Fibroblast of lung (primary cell): ENCODE data around the gene C1QL1. TPM values are rescaled to one million over a fixed set of nuclear protein-coding genes. Genes with fewer than 3 reads are reported as not detected.

ENCODE experiments used
- DNase-seq, 2 donors: peaks; one replicate each; pipeline versions ENCODE4 v3.0.0 to v3.0.0-alpha.2; 2010; ENCODE audit warnings: low read depth in 2 of 2
- H2AFZ ChIP-seq: 2 replicates; pipeline ENCODE4 v1.5.1; 2012; ENCODE audit warnings: low read length, control low read depth, inconsistent platforms
- H3K27ac ChIP-seq: 2 replicates; pipeline ENCODE4 v1.5.1; 2011; ENCODE audit warnings: low read length, control low read depth; ENCODE audit not compliant: insufficient read depth
- H3K27me3 ChIP-seq: 2 replicates; pipeline ENCODE4 v1.5.1; 2011; ENCODE audit warnings: mild to moderate bottlenecking, low read length; ENCODE audit not compliant: control insufficient read depth, insufficient read depth
- H3K36me3 ChIP-seq: 2 replicates; pipeline ENCODE4 v1.5.1; 2011; ENCODE audit warnings: low read length; ENCODE audit not compliant: control insufficient read depth, insufficient read depth
- H3K4me1 ChIP-seq: 2 replicates; pipeline ENCODE4 v1.5.1; 2011; ENCODE audit warnings: low read length; ENCODE audit not compliant: control insufficient read depth, insufficient read depth; ENCODE audit errors: extremely low read depth
- H3K4me2 ChIP-seq: 2 replicates; pipeline ENCODE4 v1.5.1; 2011; ENCODE audit warnings: low read length, control low read depth; ENCODE audit not compliant: insufficient read depth; ENCODE audit errors: extremely low read depth
- H3K4me3 ChIP-seq, 4 experiments: fragments of 200-600 bp in 1 of 4; sonication (generic) in 1 of 4; replicated peaks in 1 of 4; 2 replicates each; pipeline ENCODE4 v1.5.1; 2011 to 2016; ENCODE audit warnings: low read length in 4 of 4, low read depth in 3 of 4, mild to moderate bottlenecking in 3 of 4, control low read depth in 2 of 4, inconsistent platforms in 1 of 4, mixed read lengths in 1 of 4; ENCODE audit not compliant: insufficient read depth in 1 of 4; ENCODE audit errors: control extremely low read depth in 1 of 4
- H3K79me2 ChIP-seq: 2 replicates; pipeline ENCODE4 v1.5.1; 2012; ENCODE audit warnings: mild to moderate bottlenecking, low read length, inconsistent platforms; ENCODE audit not compliant: control insufficient read depth, insufficient read depth
- H3K9ac ChIP-seq: 2 replicates; pipeline ENCODE4 v1.5.1; 2011; ENCODE audit warnings: mild to moderate bottlenecking, low read length, control low read depth; ENCODE audit not compliant: insufficient read depth
- H3K9me3 ChIP-seq: 2 replicates; pipeline ENCODE4 v1.5.1; 2012; ENCODE audit warnings: low read depth, low read length; ENCODE audit not compliant: control insufficient read depth, insufficient read depth
- H4K20me1 ChIP-seq: 2 replicates; pipeline ENCODE4 v1.5.1; 2011; ENCODE audit warnings: low read length; ENCODE audit not compliant: control insufficient read depth, insufficient read depth; ENCODE audit errors: extremely low read depth
- EZH2 ChIP-seq: IDR thresholded peaks from 2 replicates; pipeline ENCODE4 v1.5.1; 2012; ENCODE audit warnings: low read length, control low read depth, mild to moderate bottlenecking; ENCODE audit errors: missing control alignments
- polyA plus RNA-seq, 2 donors: library from polyadenylated mRNA; depleted of rRNA in 1 of 2; stranded (reverse) in 1 of 2; unstranded in 1 of 2; fragments of >200 nt; gene quantifications; 2 replicates each; pipeline ENCODE4 v1.2.1, GENCODE V29; 2011 to 2012; ENCODE audit warnings: missing spikeins in 1 of 2
- total RNA-seq: library from RNA; depleted of rRNA; stranded (reverse); fragments of >200 nt; gene quantifications from 2 replicates; pipeline ENCODE4 v1.2.1, GENCODE V29; 2014
- TF ChIP-seq, protein P1 (sequence below), 2 donors: IDR thresholded peaks in 1 of 2; conservative IDR thresholded peaks in 1 of 2; 1 replicate in 1 of 2; 2 replicates in 1 of 2; pipeline ENCODE4 v1.5.1; 2011 to 2012; ENCODE audit warnings: low read length in 2 of 2, control low read depth in 1 of 2, inconsistent platforms in 1 of 2, low read depth in 1 of 2, mild to moderate bottlenecking in 1 of 2

C1QL1 gene
- total and polyA plus RNA-seq, 2 donors (not counting 1 experiment from before 2014, with no cell fraction given): 0.53 to 1.3 TPM

DNA sequence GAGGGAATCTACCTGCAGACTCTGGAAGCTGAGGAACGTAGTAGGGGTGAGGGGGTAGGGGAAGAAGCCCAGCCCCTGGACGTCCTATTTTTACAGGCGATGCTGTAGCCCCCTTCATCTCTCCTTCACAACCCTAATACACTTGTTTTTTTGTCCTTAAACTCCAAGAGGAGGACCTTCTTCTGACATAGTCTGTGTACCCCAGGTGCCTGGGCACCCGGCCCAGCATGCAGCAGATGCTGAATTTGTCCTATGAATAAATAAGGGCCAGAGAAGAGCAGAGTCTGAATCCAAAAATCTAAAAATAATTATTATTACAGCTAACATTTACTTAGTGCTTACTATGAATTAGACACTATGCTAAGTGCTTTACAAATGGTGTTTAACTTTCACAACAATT, 25.6 kb downstream of the C1QL1 start:
- Histone ChIP-seq H3K27me3 (no peaks in the 10 kb centered on the region), H3K9ac (no peak overlapping the region), H3K4me2 (peak overlapping the region; percentile 7), H3K4me3 (no peak overlapping the region), H3K4me1 (peaks cover 15% of the 10 kb centered on the region), H2AFZ (no peak overlapping the region), H4K20me1 (no peaks in the 10 kb centered on the region), H3K79me2 (peaks cover 88% of the 10 kb centered on the region), H3K9me3 (no peaks in the 10 kb centered on the region), H3K27ac (no peak overlapping the region), H3K36me3 (peaks cover 2% of the 10 kb centered on the region)
- DNase-seq: no peak
- no peak for TF ChIP-seq EZH2
- TF ChIP-seq, protein P1, sequence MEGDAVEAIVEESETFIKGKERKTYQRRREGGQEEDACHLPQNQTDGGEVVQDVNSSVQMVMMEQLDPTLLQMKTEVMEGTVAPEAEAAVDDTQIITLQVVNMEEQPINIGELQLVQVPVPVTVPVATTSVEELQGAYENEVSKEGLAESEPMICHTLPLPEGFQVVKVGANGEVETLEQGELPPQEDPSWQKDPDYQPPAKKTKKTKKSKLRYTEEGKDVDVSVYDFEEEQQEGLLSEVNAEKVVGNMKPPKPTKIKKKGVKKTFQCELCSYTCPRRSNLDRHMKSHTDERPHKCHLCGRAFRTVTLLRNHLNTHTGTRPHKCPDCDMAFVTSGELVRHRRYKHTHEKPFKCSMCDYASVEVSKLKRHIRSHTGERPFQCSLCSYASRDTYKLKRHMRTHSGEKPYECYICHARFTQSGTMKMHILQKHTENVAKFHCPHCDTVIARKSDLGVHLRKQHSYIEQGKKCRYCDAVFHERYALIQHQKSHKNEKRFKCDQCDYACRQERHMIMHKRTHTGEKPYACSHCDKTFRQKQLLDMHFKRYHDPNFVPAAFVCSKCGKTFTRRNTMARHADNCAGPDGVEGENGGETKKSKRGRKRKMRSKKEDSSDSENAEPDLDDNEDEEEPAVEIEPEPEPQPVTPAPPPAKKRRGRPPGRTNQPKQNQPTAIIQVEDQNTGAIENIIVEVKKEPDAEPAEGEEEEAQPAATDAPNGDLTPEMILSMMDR (conservative IDR thresholded peaks at IDR 0.05 in 1 of 2, IDR thresholded peaks at IDR 0.05 in 1 of 2; ENCODE audit: low read depth in 1 of 2, low read length in 2 of 2): no peak

DNA sequence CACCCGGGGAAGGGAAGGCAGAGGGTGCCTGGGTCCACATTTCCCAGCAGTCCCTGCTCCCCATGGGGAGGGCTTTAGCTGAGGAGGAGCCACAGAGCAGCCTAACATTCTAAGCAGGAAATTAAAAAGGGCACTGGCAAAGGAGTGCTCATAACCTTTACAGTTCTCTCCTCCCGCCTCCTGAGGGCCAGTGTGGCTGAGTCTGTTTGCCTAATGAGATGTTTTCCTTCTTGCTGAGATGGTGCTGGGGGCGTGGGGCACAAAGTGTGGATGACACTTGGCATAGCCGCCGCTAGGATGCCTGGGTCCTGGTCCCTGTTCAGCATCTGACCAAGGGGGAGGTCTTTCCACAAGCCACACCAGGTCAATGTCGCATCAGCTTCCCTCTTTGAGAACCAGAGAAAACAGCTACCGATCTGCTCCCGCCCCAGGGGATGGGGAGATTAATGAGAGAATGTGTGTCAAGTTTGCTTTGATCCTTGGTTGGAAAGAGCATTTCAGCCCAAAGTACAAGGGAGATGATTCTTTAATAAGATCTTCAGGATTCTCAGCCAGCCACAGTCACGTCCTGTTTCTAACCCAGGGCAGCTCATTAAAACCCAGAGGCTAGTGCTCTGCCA, 26.3 kb downstream of the C1QL1 start:
- no peak for DNase-seq
- Histone ChIP-seq H4K20me1 (no peaks in the 10 kb centered on the region), H2AFZ (peak overlapping the region; percentile 70), H3K4me1 (peaks cover 15% of the 10 kb centered on the region), H3K9me3 (no peaks in the 10 kb centered on the region), H3K4me3 (no peak overlapping the region), H3K4me2 (no peak overlapping the region), H3K27me3 (no peaks in the 10 kb centered on the region), H3K9ac (no peak overlapping the region), H3K27ac (no peak overlapping the region), H3K79me2 (peaks cover 87% of the 10 kb centered on the region), H3K36me3 (peaks cover 2% of the 10 kb centered on the region)
- TF ChIP-seq, protein P1 (conservative IDR thresholded peaks at IDR 0.05 in 1 of 2, IDR thresholded peaks at IDR 0.05 in 1 of 2; ENCODE audit: low read depth in 1 of 2, low read length in 2 of 2): no peak
- no peak for TF ChIP-seq EZH2

DNA sequence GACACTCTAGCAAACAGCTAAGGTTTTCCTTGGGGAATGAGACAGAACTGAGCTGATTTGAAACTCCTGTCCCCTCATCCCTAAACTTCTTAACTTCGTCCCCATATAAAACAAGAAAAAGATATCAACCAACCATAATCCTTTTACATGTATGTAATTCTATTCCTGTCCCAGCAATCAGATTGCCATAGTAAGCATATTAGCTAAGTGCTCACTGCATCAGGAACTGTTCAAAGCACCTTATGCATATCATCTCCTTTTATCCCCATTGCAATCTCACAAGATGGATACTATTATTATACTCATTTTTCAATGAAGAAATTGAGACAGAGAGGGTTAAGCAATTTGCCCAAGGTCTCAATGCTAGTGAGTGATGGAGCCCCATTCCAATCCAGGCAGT, 27.3 kb downstream of the C1QL1 start:
- no peaks in the 10 kb centered on the region for H4K20me1 ChIP-seq
- H3K36me3 ChIP-seq: peaks cover 2% of the 10 kb centered on the region
- H3K4me2 ChIP-seq: no peak overlapping the region
- no peaks in the 10 kb centered on the region for H3K27me3 ChIP-seq
- no peak for DNase-seq
- no peak overlapping the region for H3K4me3 ChIP-seq
- no peak for TF ChIP-seq EZH2
- TF ChIP-seq, protein P1 (conservative IDR thresholded peaks at IDR 0.05 in 1 of 2, IDR thresholded peaks at IDR 0.05 in 1 of 2; ENCODE audit: low read depth in 1 of 2, low read length in 2 of 2): no peak
- peaks cover 15% of the 10 kb centered on the region for H3K4me1 ChIP-seq
- H3K79me2 ChIP-seq: peaks cover 83% of the 10 kb centered on the region
- no peaks in the 10 kb centered on the region for H3K9me3 ChIP-seq
- H3K9ac ChIP-seq: no peak overlapping the region
- no peak overlapping the region for H3K27ac ChIP-seq
- no peak overlapping the region for H2AFZ ChIP-seq
